ENCODE results near the gene RAPGEF4. TPM values are rescaled to one million over a fixed set of nuclear protein-coding genes. Genes with fewer than 3 reads are reported as not detected.

RAPGEF4 gene
- total RNA-seq, 1 experiment from 2014 or later: 0.98 TPM

GRCh38 chr2:172914341-172915008 is 178.8 kb downstream of the RAPGEF4 start:
- Mint-ChIP-seq H3K27me3 (ENCODE audit: insufficient read depth, unreplicated experiment) (peaks cover 2% of the 10 kb centered on the region), H3K9me3 (ENCODE audit: unreplicated experiment) (no peaks in the 10 kb centered on the region), H3K4me3 (ENCODE audit: unreplicated experiment) (no peak overlapping the region), H3K4me1 (ENCODE audit: low read depth, unreplicated experiment) (peaks cover under 1% of the 10 kb centered on the region), H3K27ac (ENCODE audit: unreplicated experiment) (no peak overlapping the region), H3K36me3 (ENCODE audit: insufficient read depth, unreplicated experiment) (no peaks in the 10 kb centered on the region)
- Histone ChIP-seq H3K36me3 (ENCODE audit: control insufficient read depth, insufficient read depth, low read length) (no peaks in the 10 kb centered on the region), H3K4me3 (ENCODE audit: low read depth, low read length) (no peak overlapping the region), H3K4me1 (no peaks in the 10 kb centered on the region), H3K9me3 (no peaks in the 10 kb centered on the region), H3K27me3 (replicated peaks; ENCODE audit: control insufficient read depth, insufficient read depth, low read length) (no peaks in the 10 kb centered on the region)
- intact Hi-C loops (cut with micrococcal nuclease; ENCODE audit: unreplicated experiment): no loop called here
- BruUV-seq (replicated peaks): no TSS peak
- CTCF ChIA-PET: no interaction called here
- TF ChIP-seq CTCF (IDR thresholded peaks at IDR 0.05; ENCODE audit: insufficient read depth in 1 of 2, low read depth in 1 of 2, low read length in 1 of 2, severe bottlenecking in 1 of 2, unreplicated experiment in 1 of 2): no peak
- POLR2A ChIA-PET: no interaction called here
- DNase-seq: no peak

- intact Hi-C loops (cut with micrococcal nuclease; ENCODE audit: unreplicated experiment): no loop called here
- Histone ChIP-seq H3K27me3 (replicated peaks; ENCODE audit: control insufficient read depth, insufficient read depth, low read length) (no peaks in the 10 kb centered on the region), H3K4me3 (ENCODE audit: low read depth, low read length) (no peak overlapping the region), H3K4me1 (peaks cover 15% of the 10 kb centered on the region), H3K36me3 (ENCODE audit: control insufficient read depth, insufficient read depth, low read length) (no peaks in the 10 kb centered on the region), H3K9me3 (no peaks in the 10 kb centered on the region)
- no TSS peak for BruUV-seq (replicated peaks)
- TF ChIP-seq CTCF (IDR thresholded peaks at IDR 0.05; ENCODE audit: insufficient read depth in 1 of 2, low read depth in 1 of 2, low read length in 1 of 2, severe bottlenecking in 1 of 2, unreplicated experiment in 1 of 2): no peak
- Mint-ChIP-seq H3K36me3 (ENCODE audit: insufficient read depth, unreplicated experiment) (no peaks in the 10 kb centered on the region), H3K27ac (ENCODE audit: unreplicated experiment) (no peak overlapping the region), H3K27me3 (ENCODE audit: insufficient read depth, unreplicated experiment) (peaks cover 3% of the 10 kb centered on the region), H3K4me1 (ENCODE audit: low read depth, unreplicated experiment) (peaks cover 7% of the 10 kb centered on the region), H3K4me3 (ENCODE audit: unreplicated experiment) (no peak overlapping the region), H3K9me3 (ENCODE audit: unreplicated experiment) (no peaks in the 10 kb centered on the region)
- ChIA-PET CTCF (no interaction called here), POLR2A (no interaction called here)
- no peak for DNase-seq
These were observed 182.1 kb downstream of the RAPGEF4 start for GRCh38 chr2:172917716-172918115.

GRCh38 chr2:172919732-172920131 is 184.1 kb downstream of the RAPGEF4 start:
- no peak overlapping the region for H3K4me3 Mint-ChIP-seq (ENCODE audit: unreplicated experiment)
- no peaks in the 10 kb centered on the region for H3K9me3 Mint-ChIP-seq (ENCODE audit: unreplicated experiment)
- intact Hi-C loops (cut with micrococcal nuclease; ENCODE audit: unreplicated experiment): no loop called here
- POLR2A ChIA-PET: no interaction called here
- H3K4me3 ChIP-seq (ENCODE audit: low read depth, low read length): no peak overlapping the region
- H3K27me3 Mint-ChIP-seq (ENCODE audit: insufficient read depth, unreplicated experiment): peaks cover 3% of the 10 kb centered on the region
- H3K27ac Mint-ChIP-seq (ENCODE audit: unreplicated experiment): no peak overlapping the region
- no peaks in the 10 kb centered on the region for H3K36me3 ChIP-seq (ENCODE audit: control insufficient read depth, insufficient read depth, low read length)
- CTCF ChIA-PET: interaction anchor here (0.8 to 1.1 kb wide), 2 partner anchors 12 to 114 kb away, joined by 3 read pairs; no protein-coding TSS in a partner anchor
- H3K4me1 ChIP-seq: peaks cover 16% of the 10 kb centered on the region
- H3K36me3 Mint-ChIP-seq (ENCODE audit: insufficient read depth, unreplicated experiment): no peaks in the 10 kb centered on the region
- DNase-seq: no peak
- H3K4me1 Mint-ChIP-seq (ENCODE audit: low read depth, unreplicated experiment): peaks cover 7% of the 10 kb centered on the region
- no peaks in the 10 kb centered on the region for H3K27me3 ChIP-seq (replicated peaks; ENCODE audit: control insufficient read depth, insufficient read depth, low read length)
- H3K9me3 ChIP-seq: no peaks in the 10 kb centered on the region
- no peak for TF ChIP-seq CTCF (IDR thresholded peaks at IDR 0.05; ENCODE audit: insufficient read depth in 1 of 2, low read depth in 1 of 2, low read length in 1 of 2, severe bottlenecking in 1 of 2, unreplicated experiment in 1 of 2)
- BruUV-seq (replicated peaks): no TSS peak
